NCI-H2171 (cell line): ENCODE data around the gene KLHL14.

Experiments
- DNase-seq: peaks from one replicate; lab custom pipeline; 2025; lab: John Stamatoyannopoulos, UW

The KLHL14 gene

GRCh38 chr18:32770666-32771168 lies 2.1 kb downstream of the KLHL14 start:
- DNase-seq = no peak

DNA sequence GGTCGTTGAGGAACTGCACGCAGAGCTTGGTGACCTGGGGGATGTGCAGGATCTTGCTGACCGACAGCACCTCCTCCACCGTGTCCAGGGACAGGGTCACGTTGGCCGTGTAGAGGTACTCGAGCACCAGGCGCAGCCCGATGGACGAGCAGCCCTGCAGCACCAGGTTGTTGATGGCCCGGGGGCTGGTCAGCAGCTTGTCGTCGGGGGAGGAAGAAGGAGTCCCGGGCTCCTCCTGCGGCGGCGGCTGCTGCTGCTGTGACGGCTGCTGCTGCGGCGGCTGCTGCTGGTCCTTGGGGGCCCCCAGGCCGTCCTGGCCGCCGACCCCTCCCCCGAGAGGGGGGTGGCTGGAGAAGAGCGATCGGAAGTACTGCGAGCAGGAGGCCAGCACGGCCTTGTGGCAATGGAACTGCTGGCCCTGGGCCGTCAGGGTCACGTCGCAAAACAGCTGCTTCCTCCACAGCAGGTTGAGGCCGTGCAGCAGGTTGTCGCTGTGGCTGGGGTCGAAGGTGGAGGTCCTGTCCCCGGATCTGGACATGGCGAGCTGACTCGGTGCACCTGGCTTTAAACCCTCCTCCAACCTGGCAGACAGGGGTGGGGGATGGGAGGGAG lies 2.7 kb downstream of the KLHL14 start:
- DNase-seq = no peak

DNA sequence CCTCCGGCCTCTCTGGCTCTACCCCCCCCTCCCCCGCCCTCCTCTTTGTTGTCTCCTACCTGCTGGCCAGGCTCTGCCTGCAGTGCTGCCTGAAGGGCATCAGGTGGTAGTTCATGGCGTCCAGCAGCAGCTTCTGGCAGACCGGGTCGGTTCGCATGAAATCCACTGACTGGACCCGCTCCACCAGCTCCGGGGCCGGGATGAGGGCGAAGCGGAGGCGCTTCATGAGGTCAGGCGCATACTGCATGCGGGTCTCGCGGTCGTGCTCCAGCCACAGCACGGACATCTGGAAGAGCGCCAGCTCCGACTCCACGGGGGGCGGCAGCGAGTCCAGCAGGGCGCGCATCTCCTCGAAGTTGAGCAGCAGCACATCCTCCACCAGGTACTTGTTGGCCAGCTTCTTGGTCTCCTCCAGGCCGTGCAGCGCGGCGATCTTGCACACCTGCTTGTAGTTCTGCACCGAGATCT lies 3.2 kb downstream of the KLHL14 start:
- no peak for DNase-seq

DNA sequence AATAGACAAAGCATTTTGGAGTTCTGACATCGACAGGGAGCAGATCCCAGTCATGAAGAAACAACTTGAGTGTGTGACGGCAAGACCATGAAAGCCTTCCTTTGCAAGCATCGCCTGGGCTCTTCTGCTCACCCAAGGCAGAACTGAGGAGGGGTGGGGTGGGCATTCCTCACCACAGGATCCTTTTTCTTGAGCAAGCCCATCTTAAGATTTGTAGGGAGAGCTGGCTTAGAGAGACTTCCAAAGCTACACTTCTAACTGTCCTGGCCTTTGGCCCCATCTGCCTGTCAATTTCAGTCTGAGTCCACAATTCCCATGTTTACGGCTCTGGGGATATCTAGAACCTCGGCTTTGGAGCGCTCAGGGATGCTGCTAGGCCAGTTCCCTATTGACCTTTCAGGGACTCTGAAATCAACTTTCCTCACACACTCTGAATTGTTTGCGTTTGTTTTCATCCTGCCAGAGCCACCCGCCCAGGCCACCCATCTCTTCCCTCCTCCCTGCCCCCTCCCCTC lies 3.7 kb downstream of the KLHL14 start:
- no peak for DNase-seq

DNA sequence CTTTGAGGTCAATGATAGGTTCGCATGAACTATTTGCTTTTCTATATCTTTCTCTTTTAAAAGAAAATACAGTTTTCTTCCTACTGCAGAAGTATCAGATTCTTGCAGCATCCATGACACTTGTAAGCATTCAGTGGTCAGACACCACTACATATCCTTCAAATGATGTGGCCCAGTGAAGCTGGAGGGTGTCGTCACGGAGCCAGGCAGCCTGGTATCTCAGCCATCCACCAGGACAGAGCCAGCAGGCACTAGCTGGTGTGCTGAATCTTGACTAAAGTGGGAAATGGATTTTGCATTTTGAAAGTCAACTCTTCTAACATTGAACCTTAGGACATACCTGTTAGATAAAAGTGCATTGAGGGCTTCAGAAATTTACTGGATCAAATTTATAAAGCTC lies 5.4 kb downstream of the KLHL14 start:
- DNase-seq = no peak

DNA sequence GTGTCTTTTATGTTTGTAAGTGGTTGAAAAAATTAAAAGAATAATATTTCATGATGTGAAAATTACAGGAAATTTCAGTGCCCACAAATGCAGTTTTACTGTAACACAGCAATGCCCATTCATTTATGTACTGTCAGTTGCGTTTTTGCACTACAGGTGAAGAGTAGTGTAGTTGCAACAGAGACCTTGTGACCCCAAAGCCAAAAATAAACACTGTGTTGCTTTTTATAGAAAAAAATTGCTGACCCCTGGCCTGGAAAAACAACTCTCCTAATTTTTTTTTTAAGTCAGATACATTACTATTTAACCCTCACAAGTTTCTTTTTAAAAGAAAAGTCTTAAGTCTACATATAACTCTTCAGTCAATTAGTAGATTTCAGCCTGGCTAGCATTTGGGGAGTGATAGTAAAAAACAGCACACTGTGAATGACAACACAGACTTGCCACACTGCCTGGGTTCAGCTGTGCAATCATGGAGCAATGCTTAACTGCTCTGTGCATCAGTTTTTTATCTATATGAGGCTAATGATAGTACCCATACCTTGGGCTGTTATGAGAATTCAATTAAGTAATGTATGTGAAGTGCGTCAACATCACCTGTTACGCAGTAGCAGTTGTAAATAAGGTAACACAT lies 8.1 kb downstream of the KLHL14 start:
- no peak for DNase-seq

DNA sequence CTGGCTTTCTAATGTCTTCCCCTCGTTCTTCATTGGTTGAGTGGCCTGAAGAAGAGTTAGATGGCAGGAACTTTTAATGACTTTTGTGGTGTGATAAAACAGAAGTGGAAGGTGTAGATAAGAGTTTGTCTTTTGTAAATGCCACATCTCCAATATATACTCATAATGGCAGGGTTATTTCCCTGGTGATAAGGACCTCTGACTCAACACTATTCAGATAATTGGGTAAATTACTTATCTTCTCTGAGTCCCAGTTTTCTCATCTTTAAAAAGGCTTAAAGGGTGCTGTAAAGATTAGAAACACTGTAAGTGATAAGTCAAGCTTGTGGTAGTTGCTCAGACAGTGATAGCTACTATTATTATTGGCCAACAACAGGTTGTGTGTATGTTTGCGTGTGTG lies 9.5 kb downstream of the KLHL14 start:
- no peak for DNase-seq

DNA sequence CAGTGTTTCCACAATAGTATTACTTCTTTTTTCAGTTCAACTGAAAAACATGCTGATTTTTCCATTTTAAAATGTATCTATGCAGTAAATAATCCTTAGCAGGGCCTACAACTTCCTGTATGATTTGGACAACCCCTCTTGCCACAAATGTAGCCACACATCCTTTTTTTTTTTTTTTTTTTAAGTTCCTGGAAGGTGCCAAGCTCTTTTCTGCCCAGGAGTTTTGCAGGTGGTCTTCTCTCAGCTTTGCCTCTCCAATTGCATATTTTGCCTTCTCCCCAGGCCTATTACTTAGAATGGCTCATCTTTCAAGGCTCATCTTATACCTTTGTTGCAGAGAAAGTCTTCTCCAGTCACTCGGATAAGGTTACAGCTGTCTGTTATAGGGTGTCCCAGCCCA lies 11.6 kb downstream of the KLHL14 start:
- DNase-seq = no peak

- no peak for DNase-seq
Observed at GRCh38 chr18:32760391-32760790, 12.4 kb downstream of the KLHL14 start.

- no peak for DNase-seq
Observed at GRCh38 chr18:32759611-32760167, 13.1 kb downstream of the KLHL14 start.

DNA sequence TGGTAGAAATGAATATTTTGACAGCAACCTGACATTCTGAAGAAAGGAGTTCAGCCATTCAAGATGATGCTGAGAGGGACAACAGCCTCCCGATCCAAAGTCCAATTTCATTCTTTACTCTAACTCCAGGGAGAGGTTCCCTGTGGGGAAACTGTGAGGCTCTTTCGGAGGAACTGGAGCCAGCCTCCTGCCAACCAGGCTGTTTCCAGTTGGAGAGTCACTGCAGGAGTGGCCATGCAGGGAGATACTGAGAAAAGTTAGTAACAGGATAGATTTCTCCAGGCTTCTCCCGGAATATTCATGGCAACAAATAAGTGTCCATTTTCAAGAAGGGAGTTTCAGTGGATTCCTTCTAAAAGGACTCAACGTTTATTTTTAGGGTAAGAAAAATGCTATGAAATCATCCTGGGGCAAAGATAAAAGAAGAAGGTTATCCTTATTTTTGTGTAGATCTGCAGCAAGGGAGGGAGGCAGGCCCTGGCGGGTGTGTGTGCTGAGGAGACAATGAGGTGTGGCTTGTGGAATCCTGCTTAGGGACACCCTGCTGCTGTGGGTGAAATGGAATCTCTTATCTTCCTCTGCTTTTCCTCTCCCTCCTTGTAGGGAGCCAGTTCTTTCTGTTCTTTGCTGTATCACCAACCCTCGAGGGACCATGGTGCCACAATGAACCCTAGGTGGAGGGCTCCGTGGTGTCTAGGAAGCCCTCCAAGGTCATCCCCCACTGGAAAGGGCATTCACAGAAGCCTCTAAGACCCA lies 18.1 kb downstream of the KLHL14 start:
- no peak for DNase-seq

- DNase-seq = no peak
Observed at GRCh38 chr18:32753656-32754260, 19.1 kb downstream of the KLHL14 start.

DNA sequence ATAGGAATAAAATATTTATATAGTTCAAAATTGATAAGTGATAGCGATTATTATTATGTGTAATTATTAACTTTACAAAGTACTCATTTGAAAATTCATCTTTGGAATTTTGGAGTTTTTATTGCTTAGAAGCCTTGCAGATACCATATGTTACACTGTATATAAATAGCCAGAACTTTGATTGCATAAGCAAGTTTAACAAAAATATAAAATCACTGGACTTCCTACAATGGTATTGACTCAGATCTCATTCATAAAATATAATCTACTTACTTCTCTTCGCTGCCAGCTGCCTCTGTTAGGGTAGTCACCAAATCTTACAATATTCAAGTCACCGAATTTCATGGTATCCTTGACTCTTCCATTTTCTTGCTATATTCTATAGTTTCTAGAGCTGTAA lies 22.5 kb downstream of the KLHL14 start:
- DNase-seq = no peak

GRCh38 chr18:32749809-32750208 lies 23.0 kb downstream of the KLHL14 start:
- no peak for DNase-seq

- no peak for DNase-seq
Observed at GRCh38 chr18:32742579-32742978, 30.2 kb downstream of the KLHL14 start.

- DNase-seq = no peak
Observed at GRCh38 chr18:32735781-32736180, 37.0 kb downstream of the KLHL14 start.

- no peak for DNase-seq
Observed at GRCh38 chr18:32734442-32734841, 38.4 kb downstream of the KLHL14 start.

DNA sequence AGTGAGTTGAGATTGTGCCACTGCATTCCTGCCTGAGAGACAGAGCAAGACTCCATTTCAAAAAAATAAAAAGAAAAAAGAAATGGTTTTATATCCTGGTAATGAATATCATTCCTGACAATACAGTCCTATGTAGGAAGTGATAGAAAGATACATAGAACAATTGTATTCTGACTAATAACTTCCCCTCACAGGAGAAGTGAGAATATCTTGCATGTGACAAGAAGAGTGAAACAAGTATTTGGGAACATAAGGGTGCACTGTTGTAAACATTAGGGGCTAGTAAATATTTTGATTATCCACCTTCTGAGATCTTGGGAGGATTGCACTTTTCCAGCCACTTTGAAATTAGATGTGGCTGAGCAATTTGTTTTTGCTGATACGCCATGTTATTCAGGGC lies 40.7 kb downstream of the KLHL14 start:
- no peak for DNase-seq

GRCh38 chr18:32730620-32731091 lies 42.2 kb downstream of the KLHL14 start:
- no peak for DNase-seq

- DNase-seq = no peak
Observed at GRCh38 chr18:32730068-32730467, 42.8 kb downstream of the KLHL14 start.

DNA sequence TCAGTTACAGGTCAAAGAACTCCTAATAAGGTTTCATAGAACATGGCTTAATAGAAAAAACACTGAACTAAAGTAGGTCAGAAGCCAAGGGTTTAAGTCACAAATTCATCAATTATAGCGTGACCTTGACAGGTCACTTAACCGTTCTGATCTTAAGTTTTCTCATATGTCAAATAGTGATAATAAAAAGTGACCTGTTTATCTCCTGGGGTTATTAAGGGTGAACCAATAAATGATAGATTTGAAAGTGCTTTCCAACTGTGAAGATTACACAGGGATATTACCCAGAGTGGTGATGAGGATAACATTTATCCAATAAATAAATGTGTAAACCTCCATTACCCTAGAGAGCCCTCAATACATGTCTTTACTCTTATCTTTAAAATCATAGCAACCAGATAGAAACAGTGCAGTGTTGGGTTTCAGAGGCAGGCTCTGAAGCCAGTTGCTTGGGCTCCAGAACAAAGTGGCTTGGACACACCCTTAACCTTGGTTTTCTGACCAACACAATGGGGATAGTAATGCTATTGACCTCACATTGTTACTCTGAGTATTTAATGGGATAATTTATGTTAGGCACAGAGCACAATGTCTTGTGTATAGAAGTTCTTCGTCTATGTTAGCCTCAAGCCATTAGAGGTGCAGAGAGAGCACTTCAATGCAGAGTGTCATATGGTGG lies 48.6 kb downstream of the KLHL14 start:
- DNase-seq = no peak
